Epithelial cell of esophagus (primary cell): Measurements from ENCODE around the gene ETNK2.
"Not testable (repeated sequence)": the region's sequence is repeated elsewhere in the genome, so short reads cannot be mapped to it uniquely, and the experiment has no call there.

ENCODE experiments used
- DNase-seq: peaks from one replicate; pipeline ENCODE4 v3.0.0; 2010; ENCODE audit warnings: low read depth
- H3K4me3 ChIP-seq: 2 replicates; pipeline ENCODE4 v1.5.1; 2011; ENCODE audit warnings: mild to moderate bottlenecking, low read length, control low read depth
- TF ChIP-seq, protein P1 (sequence below): IDR thresholded peaks from 2 replicates; pipeline ENCODE4 v1.5.1; 2011; ENCODE audit warnings: low read depth, mild to moderate bottlenecking, low read length, control low read depth, inconsistent platforms; ENCODE audit not compliant: insufficient read depth; ENCODE audit errors: missing control alignments

ETNK2 gene

DNA sequence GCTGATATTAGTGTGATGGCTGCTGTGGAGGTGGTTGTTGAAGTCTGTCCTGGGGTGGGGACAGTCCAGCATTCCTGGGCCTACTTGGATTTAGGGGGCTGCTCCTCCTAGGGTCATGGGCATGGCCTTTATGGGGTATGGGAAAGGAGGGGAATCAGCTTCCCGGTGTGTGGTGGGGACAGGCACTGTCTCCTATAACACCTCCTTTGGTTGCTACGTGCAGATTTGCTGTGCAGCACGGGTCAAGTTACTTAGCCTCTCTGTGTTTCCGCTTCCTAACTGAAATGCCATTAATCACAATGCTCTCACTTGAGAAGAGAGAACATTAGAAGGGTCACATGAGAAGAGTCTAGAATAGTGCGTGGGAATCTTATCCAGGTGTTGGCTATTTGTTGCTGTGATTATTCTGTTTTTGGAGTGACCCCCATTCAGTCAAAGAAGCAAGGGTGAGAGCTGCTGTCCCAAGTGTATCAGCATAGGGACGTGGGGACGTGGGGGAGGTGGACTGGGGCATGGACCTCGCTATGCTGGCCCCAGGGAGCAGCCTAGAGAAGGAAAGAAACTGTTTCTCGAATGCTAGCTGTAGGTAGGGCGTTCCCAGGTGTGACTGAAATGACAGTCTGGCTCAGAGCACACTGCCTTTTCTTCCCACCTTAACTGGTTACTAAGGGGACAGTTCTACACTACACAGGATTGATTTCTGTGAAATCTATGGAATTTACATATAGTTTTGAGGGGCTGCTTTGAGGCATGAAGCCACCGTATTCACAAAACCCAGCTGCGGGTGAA is 59.0 kb downstream of the ETNK2 start:
- DNase-seq = no peak
- TF ChIP-seq, protein P1, sequence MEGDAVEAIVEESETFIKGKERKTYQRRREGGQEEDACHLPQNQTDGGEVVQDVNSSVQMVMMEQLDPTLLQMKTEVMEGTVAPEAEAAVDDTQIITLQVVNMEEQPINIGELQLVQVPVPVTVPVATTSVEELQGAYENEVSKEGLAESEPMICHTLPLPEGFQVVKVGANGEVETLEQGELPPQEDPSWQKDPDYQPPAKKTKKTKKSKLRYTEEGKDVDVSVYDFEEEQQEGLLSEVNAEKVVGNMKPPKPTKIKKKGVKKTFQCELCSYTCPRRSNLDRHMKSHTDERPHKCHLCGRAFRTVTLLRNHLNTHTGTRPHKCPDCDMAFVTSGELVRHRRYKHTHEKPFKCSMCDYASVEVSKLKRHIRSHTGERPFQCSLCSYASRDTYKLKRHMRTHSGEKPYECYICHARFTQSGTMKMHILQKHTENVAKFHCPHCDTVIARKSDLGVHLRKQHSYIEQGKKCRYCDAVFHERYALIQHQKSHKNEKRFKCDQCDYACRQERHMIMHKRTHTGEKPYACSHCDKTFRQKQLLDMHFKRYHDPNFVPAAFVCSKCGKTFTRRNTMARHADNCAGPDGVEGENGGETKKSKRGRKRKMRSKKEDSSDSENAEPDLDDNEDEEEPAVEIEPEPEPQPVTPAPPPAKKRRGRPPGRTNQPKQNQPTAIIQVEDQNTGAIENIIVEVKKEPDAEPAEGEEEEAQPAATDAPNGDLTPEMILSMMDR = no peak
- H3K4me3 ChIP-seq = no peak overlapping the region

DNA sequence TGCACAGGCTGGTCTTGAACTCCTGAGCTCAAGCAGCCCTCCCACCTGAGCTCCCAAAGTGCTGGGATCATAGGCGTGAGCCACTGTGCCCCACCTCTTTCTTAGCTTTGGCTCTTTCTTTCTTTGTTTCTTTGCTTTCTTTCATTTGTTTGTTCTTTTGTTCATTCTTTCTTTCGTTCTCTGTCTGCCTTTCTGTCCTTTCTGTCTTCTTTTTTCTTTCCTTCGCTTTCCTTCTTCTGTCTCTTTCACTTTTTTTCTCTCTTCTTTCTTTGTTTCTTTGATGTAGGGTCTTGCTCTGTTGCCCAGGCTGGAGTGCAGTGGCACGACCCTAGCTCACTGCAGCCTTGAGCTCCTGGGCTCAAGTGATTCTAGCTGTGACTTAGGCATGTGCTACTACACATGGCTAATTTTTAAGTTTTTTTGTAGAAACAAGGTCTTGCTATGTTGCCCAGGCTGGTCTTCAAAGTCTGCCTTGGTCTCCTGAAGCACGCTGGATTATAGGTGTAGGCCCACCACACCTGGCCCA is 60.0 kb downstream of the ETNK2 start:
- DNase-seq = no peak
- H3K4me3 ChIP-seq = no peak overlapping the region
- TF ChIP-seq, protein P1 = no peak

DNA sequence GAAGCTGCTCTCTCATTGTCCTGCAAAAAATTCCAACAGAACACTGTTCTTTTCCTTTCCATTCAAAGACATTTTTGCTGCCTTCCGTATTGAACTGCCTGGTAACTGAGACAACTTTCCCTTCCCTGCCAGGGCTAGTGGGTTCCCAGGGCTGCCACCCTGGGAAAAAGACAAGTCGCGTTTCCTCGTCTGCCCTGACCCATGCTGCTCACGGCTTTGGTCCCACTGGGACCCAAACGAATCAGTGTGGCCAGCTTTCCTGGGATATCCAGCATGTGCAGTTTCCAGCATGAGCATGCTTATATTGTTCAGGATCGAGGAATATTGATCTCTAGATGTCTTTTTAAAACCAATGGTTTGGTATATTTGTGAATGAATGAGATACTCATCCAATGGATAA is 60.8 kb downstream of the ETNK2 start:
- no peak for DNase-seq
- TF ChIP-seq, protein P1 = no peak

DNA sequence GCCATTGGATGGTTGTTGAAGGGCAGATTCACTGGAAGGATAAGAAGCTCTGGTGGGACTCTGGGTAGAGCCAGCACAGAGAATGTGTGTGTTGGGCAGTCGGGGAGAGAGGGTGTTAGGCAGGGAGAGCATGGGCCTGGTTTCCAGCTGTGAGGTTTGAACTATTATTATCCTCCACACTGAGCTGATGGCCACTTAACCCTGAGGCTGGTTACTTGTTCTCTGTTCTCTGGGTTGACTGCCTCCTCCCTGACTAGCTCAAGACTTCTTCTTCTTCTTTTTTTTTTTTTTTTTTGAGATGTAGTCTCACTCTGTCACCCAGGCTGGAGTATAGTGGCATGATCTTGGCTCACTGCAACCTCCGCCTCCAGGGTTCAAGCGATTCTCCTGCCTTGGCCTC is 61.7 kb downstream of the ETNK2 start:
- not testable (repeated sequence) for DNase-seq, H3K4me3 ChIP-seq

More for the DNA sequence above, 60.8 kb downstream of the ETNK2 start:
- H3K4me3 ChIP-seq = no peak overlapping the region

DNA sequence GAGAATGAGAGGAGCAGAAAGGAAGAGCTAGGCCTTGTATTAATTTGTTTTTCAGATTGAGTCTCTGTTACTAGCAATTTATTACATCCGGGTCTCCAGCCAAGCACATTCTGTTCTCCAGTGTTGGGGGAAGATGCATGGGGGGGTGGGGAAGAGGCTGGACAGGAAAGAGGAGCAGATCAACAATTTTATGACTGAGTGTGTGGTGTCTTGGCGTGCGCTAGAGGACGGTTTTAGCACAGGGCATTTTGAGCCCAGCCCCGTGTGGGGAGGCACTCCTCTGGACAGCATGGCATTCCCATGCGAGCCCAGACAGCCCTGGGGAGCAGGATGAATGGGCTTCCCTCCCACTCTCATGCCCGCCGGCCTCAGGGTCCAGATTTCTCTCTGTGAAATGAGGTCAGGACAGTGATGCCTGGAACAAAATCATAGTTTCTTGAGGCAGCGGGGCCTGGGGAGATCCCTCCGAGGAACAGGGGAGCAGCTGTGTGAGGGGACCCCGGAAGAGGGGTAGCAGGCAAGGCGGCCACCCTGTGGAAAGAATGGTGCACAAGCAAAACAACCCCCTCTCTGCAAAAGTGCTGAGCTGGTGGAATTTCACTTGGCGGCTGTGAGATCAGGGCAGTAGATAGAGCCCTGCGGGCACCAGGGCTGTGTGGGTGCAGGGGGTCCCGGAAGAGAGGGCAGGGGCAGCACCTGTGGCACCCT is 62.6 kb downstream of the ETNK2 start:
- TF ChIP-seq, protein P1 = no peak
- H3K4me3 ChIP-seq = no peak overlapping the region
- peak; percentile 48 for DNase-seq

DNA sequence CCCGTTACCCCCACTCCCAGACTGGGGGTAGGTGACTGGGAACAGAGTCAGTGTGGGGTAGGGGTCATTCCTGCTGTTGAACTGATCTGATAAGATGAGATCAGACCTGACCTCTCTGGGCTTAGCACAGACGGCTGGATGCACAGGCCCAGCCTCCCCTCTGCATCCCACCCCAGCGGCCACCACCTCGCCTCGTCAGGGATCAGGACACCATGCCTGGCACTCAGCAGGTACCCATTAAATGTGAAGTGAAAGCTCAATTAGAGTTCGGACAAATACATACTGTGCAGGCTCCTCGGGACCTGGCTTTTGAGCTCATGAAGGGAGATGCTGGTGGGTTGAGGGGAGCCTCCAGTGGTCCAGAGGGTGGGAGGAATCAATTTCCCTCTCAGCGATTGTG is 63.2 kb downstream of the ETNK2 start:
- no peak overlapping the region for H3K4me3 ChIP-seq
- DNase-seq = no peak
- TF ChIP-seq, protein P1 = no peak

DNA sequence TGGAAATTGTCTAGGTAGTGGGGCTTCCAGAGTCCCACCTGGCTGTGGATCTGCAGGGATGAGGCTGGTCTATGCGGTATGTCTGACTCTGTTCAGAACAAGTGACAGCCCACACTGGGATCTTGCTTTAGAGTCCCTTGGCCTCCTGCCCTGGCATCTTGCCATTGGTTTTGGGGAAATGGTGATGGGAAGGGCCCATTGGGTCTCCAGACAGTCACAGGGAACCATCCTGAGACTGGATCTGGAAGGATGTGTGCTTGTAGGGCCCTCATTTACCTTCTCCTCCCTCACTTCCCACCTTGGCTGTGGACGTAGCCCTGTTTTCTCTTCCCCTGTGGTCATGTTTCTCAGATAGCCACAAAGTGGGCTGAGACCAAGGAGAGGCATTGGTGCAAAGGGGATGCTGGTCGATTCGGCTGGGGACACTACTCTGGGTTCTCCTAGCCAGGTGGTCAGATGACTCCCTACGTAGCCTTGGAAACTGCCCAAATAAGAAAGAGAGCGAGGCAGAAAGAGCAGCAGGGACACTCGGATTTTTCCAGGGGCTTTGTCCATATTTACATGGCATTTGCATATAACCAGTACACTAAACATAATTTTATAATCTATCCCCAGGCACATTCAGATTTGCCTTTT is 63.8 kb downstream of the ETNK2 start:
- DNase-seq = no peak
- H3K4me3 ChIP-seq = no peak overlapping the region
- TF ChIP-seq, protein P1 = no peak
